ENCODE data around the gene AMDHD1.

Gene AMDHD1

DNA sequence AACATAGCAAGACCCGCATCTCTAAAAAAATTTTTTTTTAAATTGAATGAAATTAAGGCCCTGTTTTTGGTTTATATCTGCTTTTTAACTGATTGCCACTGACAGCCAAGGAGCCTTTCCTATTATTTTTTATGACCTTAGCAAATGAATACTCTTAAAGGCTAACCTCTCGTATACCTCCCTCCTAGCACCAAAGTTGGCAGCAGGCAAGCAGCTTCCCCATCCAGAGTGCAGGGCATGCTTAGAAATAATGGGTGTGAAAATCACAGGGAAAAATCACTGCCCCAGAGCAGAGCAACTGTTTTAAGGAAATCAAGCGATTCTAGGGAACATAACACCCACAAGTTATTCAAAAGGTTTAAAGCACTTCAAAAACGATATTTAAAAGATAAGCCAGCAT is 32.4 kb downstream of the AMDHD1 start:
- no peak overlapping the region for H3K27ac Mint-ChIP-seq
- no peak overlapping the region for H3K4me3 Mint-ChIP-seq
- H3K9me3 Mint-ChIP-seq = no peaks in the 10 kb centered on the region
- no peaks in the 10 kb centered on the region for H3K27me3 Mint-ChIP-seq
- no peaks in the 10 kb centered on the region for H3K4me1 Mint-ChIP-seq (ENCODE audit: low read depth)
- peaks cover 14% of the 10 kb centered on the region for H3K36me3 Mint-ChIP-seq (ENCODE audit: low read depth)
- intact Hi-C loops (cut with micrococcal nuclease) = no loop called here

DNA sequence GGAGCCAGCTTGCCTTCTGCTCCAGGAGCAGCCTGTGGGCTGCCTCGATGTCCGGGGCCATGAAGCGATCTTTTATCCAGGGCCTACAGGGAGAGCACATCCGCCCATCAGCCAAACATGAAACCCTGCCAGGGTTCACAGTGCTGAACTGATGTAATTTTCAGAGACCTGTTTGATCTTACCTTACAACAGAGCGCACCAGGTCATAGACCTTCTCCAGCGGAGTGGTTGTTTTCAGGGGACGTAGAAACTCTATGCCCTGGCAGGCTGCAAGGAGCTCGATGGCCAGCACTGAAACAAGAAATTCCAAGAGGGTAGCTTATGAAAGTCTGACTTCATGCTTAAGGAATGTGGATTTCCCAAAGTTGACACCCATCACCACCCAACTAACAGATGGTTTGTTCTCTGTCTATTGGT is 33.3 kb downstream of the AMDHD1 start:
- intact Hi-C loops (cut with micrococcal nuclease) = no loop called here
- H3K27me3 Mint-ChIP-seq = no peaks in the 10 kb centered on the region

DNA sequence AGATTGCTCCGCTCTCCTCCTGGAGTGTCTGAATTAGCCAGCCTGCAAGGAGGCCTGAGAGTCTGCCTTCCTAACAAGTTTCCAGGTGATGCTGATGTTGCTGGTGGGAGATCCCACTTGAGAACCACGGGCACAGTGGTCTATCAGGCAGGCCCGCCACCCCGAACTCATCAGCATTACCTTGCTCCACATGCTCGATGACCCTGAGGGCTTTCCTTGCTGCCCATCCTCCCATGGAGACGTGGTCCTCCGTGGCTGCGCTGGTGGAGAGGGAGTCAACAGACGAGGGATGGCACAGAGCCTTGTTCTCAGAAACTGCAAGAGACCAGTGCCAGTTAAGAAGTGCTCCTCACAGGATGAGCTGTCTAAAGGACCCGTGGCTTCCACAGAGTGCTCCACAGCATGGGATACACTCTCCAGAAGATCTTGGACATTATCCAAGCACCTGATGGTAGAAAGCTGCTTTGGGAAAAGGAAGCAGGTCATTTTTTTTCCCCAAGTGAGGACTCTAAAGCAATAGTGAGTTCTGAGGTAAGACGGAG is 34.7 kb downstream of the AMDHD1 start:
- H3K9me3 Mint-ChIP-seq = no peaks in the 10 kb centered on the region

More for the DNA sequence above, 33.3 kb downstream of the AMDHD1 start:
- no peaks in the 10 kb centered on the region for H3K9me3 Mint-ChIP-seq
- H3K36me3 Mint-ChIP-seq (ENCODE audit: low read depth) = peaks cover 14% of the 10 kb centered on the region
- H3K4me3 Mint-ChIP-seq = no peak overlapping the region
- H3K4me1 Mint-ChIP-seq (ENCODE audit: low read depth) = no peaks in the 10 kb centered on the region
- no peak overlapping the region for H3K27ac Mint-ChIP-seq

DNA sequence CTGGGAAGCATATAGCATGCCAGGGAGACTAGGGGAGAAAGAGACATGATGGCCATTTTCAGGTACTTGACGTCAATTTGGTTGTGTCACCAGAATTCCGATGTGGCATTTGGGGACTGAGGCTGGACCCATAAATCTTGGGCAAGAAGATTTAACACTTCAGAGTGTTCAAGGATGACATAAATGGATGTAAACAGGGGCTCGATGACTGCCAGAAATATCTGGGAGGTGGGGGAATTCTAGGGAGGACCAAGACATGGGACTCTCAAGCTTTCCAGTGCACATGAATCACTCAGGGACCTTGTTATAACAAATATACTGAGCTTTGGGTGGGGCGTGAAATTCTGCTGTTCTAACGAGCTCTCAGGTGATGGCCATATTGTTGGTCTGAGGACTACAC is 35.2 kb downstream of the AMDHD1 start:
- Mint-ChIP-seq H3K27ac (no peak overlapping the region), H3K9me3 (no peaks in the 10 kb centered on the region), H3K4me3 (no peak overlapping the region), H3K27me3 (no peaks in the 10 kb centered on the region), H3K36me3 (ENCODE audit: low read depth) (peaks cover 14% of the 10 kb centered on the region), H3K4me1 (ENCODE audit: low read depth) (no peaks in the 10 kb centered on the region)
- intact Hi-C loops (cut with micrococcal nuclease) = no loop called here

More for the DNA sequence above, 34.7 kb downstream of the AMDHD1 start:
- intact Hi-C loops (cut with micrococcal nuclease) = no loop called here
- Mint-ChIP-seq H3K27me3 (no peaks in the 10 kb centered on the region), H3K36me3 (ENCODE audit: low read depth) (peaks cover 14% of the 10 kb centered on the region), H3K4me3 (no peak overlapping the region), H3K4me1 (ENCODE audit: low read depth) (no peaks in the 10 kb centered on the region), H3K27ac (no peak overlapping the region)

DNA sequence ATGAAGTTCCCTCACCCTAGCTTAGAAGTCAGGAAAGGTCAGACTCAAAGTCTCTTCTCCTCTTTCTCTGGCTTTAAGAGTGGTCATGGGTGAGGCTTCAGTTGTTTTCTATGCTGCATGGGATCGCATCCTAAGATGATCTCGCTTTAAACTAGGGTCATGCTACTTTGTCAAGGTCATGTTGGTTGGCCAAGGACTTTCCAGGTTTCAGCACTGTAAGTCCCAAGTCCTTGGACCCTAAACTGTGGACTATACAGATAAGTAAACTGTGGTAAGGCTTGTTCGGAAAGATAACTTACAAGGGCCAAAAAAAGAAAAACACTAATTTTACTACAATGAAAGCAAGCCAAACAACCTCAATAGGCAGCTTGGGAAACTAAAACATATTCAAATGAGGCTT is 35.6 kb downstream of the AMDHD1 start:
- peaks cover 14% of the 10 kb centered on the region for H3K36me3 Mint-ChIP-seq (ENCODE audit: low read depth)

DNA sequence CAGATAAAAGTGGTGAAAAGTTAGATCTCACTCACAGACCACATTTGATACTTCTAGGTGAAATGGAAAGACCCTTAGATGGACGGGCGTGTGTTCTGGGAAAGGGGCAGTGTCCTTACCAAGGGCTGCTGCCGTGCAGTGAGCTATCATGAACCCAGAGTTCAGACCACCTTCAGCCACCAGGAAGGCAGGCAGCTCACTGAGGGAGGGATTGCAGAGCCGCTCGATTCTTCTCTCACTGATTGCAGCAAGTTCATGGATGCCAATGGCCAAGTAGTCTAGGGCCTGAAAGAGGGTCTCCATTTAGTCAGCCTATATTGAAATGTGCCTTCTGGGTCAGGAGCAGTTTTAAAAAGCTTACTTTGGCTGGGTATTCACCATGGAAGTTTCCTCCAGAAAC is 37.3 kb downstream of the AMDHD1 start:
- H3K27ac Mint-ChIP-seq = no peak overlapping the region
- no peaks in the 10 kb centered on the region for H3K27me3 Mint-ChIP-seq
- H3K4me1 Mint-ChIP-seq (ENCODE audit: low read depth) = no peaks in the 10 kb centered on the region
- no peak overlapping the region for H3K4me3 Mint-ChIP-seq
- intact Hi-C loops (cut with micrococcal nuclease) = no loop called here
- peaks cover 14% of the 10 kb centered on the region for H3K36me3 Mint-ChIP-seq (ENCODE audit: low read depth)
- no peaks in the 10 kb centered on the region for H3K9me3 Mint-ChIP-seq

More for the DNA sequence above, 35.6 kb downstream of the AMDHD1 start:
- Mint-ChIP-seq H3K4me3 (no peak overlapping the region), H3K27me3 (no peaks in the 10 kb centered on the region), H3K9me3 (no peaks in the 10 kb centered on the region), H3K27ac (no peak overlapping the region), H3K4me1 (ENCODE audit: low read depth) (no peaks in the 10 kb centered on the region)
- intact Hi-C loops (cut with micrococcal nuclease) = no loop called here

DNA sequence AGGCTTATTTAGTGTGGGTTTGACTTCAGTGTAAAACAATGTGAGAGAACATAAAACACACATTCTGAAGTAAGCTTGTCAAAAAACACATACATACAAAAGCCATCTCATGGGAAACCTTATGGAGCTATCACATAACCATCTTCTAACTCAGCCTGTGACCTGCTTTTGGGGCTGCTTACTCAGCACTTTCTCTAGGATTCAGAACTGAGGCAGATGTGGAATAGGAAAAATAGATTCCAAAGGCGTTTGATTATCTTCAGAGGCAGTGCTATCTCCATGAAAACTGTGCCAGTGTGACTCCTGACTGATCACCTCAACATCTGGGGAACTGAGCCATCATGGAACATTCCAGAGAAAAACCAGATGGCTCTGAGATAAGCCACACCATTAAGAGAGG is 39.5 kb downstream of the AMDHD1 start:
- Mint-ChIP-seq H3K4me3 (no peak overlapping the region), H3K27me3 (no peaks in the 10 kb centered on the region), H3K27ac (no peak overlapping the region), H3K4me1 (ENCODE audit: low read depth) (no peaks in the 10 kb centered on the region), H3K9me3 (no peaks in the 10 kb centered on the region), H3K36me3 (ENCODE audit: low read depth) (peaks cover 12% of the 10 kb centered on the region)
- intact Hi-C loops (cut with micrococcal nuclease) = no loop called here

DNA sequence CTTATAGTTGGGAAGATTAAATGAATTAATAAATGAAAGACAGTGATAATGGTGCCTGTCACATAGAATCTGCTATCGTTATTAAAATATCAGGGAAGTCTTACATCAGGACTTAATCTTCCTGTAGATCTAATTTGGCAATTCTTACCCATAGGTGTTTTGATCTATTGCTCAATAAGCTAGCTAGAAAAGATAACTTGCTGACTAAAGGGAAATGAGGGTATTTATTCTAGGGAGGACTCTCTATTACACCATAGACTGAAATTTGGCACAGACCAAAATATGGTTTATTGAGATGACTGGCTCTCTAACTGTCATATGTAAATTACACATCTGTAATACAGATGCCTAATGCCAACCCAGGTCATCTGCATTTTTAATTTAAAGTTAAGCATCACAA is 41.6 kb downstream of the AMDHD1 start:
- Mint-ChIP-seq H3K27ac (no peak overlapping the region), H3K27me3 (no peaks in the 10 kb centered on the region), H3K9me3 (no peaks in the 10 kb centered on the region), H3K4me3 (no peak overlapping the region), H3K36me3 (ENCODE audit: low read depth) (peaks cover 6% of the 10 kb centered on the region), H3K4me1 (ENCODE audit: low read depth) (no peaks in the 10 kb centered on the region)
- intact Hi-C loops (cut with micrococcal nuclease) = no loop called here

DNA sequence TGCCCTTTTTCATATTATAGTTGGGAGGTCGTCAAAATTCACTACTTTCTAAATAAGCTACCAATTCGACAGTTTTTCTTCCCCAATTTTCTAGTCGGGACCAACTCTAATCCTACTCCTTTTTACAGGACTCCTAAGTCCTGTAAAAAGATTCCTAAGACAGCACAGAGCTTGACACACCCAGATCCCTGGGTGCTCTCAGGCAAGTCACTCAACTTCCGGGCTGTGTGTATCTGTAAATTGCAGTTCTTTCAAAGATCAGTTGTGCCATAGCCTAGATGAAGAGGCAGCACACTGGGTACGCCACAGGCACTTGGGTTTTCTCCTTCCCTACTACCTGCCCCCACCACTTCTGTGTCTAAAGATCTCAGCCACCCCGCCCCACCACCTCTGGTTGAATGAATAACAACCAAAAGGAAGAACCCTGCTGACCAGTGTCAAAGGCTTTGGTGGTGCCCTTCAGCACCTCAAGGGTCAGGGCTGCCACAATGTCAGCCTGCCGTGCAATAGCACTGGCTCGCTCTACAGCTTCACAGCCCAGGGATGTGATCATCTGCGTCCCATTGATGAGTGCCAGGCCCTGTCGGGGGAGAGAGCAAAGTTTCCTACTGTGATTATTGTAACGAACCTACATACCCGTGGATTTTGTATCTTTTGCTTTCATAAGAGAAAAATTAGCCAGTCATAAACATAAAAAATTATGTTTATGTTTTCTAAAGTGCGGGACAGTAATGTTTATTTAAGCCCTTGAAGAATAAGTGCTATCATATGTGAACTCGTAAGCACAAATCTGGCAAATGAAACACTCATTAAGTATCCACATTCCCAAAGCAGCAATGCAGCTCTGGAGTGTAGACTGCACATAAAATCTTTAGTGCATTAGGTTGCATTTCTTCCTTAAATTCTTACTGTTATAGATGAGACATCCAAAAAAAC is 43.8 kb downstream of the AMDHD1 start:
- Mint-ChIP-seq H3K36me3 (ENCODE audit: low read depth) (peaks cover 6% of the 10 kb centered on the region), H3K27me3 (no peaks in the 10 kb centered on the region), H3K27ac (no peak overlapping the region), H3K9me3 (no peaks in the 10 kb centered on the region), H3K4me3 (no peak overlapping the region), H3K4me1 (ENCODE audit: low read depth) (no peaks in the 10 kb centered on the region)
- intact Hi-C loops (cut with micrococcal nuclease) = no loop called here

DNA sequence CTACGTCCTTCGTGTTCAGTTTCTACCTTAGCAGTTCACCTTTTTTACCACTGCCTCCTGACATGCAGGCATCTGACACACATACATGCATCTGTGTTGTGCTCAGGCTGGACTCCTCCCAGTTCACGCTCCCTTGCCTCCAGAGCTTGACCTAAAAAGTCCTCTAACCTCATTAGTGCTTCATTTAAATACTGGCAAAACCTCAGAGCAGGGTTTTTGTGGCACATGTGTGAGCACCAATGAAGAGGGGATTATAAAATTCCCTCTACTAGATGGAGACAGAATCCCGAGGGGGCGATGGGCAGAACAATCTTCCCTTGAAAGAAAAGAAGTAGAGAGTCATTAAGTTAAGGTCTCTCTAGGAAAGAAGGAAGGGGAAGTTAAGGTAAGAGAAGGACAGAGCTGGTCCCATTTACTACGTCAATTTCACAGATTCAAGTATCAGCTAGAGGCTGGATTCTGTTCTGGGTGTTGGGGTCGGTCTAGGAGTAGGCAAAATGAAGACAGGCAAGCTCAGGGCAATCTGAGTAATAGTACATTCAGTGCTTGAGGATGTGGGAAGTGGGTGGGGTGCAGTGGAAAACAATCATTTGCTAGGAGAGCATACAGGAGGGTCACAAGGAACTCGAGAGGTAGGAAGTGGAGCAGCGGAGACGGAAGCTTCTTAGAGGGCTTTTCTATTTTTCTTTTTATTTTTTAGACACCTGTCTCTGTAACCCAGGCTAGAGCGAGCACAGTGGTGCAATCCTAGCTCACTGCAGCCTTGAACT is 45.6 kb downstream of the AMDHD1 start:
- intact Hi-C loops (cut with micrococcal nuclease) = no loop called here
- H3K36me3 Mint-ChIP-seq (ENCODE audit: low read depth) = peaks cover 15% of the 10 kb centered on the region
- H3K27me3 Mint-ChIP-seq = no peaks in the 10 kb centered on the region
- H3K4me1 Mint-ChIP-seq (ENCODE audit: low read depth) = peaks cover 6% of the 10 kb centered on the region
- H3K27ac Mint-ChIP-seq = no peak overlapping the region
- no peaks in the 10 kb centered on the region for H3K9me3 Mint-ChIP-seq
- no peak overlapping the region for H3K4me3 Mint-ChIP-seq

DNA sequence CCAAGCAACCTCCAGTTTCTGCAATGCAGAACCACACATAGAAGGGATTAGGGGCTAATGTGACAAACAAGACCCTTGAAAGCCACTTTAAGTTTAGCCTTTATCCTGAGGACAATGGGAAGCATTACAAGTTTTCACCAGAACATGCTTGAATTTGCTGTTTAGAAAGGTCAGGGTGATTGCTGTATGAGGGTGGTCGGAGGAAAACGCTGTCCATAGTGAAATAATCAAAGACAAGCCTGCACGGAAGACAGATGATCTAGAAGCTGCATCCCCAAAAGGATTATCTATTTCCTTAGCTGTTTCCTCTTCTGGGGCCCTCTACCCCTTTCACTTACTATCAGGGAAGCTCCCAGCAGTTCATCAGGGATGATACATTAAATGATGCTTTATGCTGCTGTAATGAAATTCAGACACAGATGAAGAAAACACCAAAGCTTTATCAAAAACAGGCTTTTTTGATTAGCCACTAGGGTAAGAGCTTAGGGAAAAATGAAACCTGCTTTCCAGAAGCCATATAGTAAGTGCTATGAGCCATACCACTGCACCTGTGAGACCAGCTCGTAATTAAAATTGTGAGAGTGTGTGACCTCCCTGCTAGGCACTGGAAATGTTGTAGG is 46.5 kb downstream of the AMDHD1 start:
- no peaks in the 10 kb centered on the region for H3K27me3 Mint-ChIP-seq
- H3K27ac Mint-ChIP-seq = no peak overlapping the region
- H3K36me3 Mint-ChIP-seq (ENCODE audit: low read depth) = peaks cover 15% of the 10 kb centered on the region
- no peak overlapping the region for H3K4me3 Mint-ChIP-seq
- intact Hi-C loops (cut with micrococcal nuclease) = no loop called here
- peaks cover 7% of the 10 kb centered on the region for H3K4me1 Mint-ChIP-seq (ENCODE audit: low read depth)
- H3K9me3 Mint-ChIP-seq = no peaks in the 10 kb centered on the region

DNA sequence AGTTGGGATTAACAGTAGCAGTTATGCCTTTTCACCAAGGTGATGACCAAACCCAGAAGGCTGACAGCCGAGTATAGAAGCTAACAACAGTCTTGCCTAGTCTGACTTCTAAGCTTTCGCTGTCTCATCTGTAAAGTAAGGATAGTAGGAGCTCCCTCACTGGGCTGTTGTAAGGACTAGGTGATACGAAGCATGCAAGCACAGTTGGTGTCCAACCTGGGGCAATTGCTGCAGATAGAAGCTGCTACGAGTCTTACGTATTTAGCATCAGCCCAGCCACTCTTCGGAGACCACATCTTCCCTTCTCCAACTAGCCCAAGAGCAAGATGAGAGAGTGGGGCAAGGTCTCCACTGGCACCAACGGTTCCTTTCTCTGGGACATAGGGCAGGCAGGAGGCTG is 47.0 kb downstream of the AMDHD1 start:
- Mint-ChIP-seq H3K36me3 (ENCODE audit: low read depth) (peaks cover 15% of the 10 kb centered on the region), H3K4me1 (ENCODE audit: low read depth) (peaks cover 13% of the 10 kb centered on the region), H3K27ac (peak overlapping the region; percentile 20), H3K27me3 (no peaks in the 10 kb centered on the region), H3K9me3 (no peaks in the 10 kb centered on the region), H3K4me3 (no peak overlapping the region)
- intact Hi-C loops (cut with micrococcal nuclease) = no loop called here

DNA sequence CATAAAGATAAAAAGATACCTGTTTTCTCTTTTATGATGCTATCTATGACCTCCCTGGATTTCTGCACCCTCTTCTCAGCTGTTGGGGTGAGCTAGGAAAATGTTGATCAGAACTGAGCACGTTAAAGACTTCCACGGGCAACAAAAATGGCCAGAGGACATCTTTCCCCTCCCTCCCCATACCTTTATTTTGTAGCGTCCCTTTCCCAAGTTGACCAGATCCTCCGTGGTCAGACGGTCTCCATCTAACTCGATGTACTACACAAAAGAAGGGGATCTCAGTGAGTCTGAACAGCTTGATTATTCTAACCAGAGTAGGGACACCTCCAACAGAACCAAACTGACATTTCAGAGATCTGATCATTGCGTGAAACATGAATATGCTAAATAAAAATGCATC is 50.8 kb downstream of the AMDHD1 start:
- intact Hi-C loops (cut with micrococcal nuclease) = no loop called here

DNA sequence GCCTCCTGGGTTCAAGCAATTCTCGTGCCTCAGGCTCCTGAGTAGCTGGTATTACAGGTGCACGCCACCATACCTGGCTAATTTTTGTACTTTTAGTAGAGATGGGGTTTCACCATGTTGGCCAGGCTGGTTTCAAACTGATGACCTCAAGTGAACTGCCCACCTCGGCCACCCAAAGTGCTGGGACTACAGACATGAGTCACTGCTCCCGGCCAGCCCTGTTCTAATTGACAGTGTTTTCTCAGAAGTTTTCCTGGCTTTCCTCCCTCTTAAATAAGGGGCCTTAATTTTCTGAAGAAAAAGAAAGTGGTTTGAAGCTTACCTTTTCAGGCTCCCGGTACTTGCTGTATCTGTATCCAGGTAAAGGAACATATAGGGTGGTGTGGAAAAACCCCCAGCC is 51.3 kb downstream of the AMDHD1 start:
- Mint-ChIP-seq H3K4me3 (no peak overlapping the region), H3K9me3 (no peaks in the 10 kb centered on the region), H3K36me3 (ENCODE audit: low read depth) (peaks cover 12% of the 10 kb centered on the region), H3K27me3 (no peaks in the 10 kb centered on the region), H3K27ac (no peak overlapping the region), H3K4me1 (ENCODE audit: low read depth) (peaks cover 44% of the 10 kb centered on the region)
- intact Hi-C loops (cut with micrococcal nuclease) = no loop called here

More for the DNA sequence above, 50.8 kb downstream of the AMDHD1 start:
- Mint-ChIP-seq H3K4me1 (ENCODE audit: low read depth) (peaks cover 44% of the 10 kb centered on the region), H3K9me3 (no peaks in the 10 kb centered on the region), H3K27ac (no peak overlapping the region), H3K36me3 (ENCODE audit: low read depth) (peaks cover 10% of the 10 kb centered on the region), H3K27me3 (no peaks in the 10 kb centered on the region), H3K4me3 (no peak overlapping the region)
